ENCODE measurements around the gene ZNF518A. TPM values are rescaled to one million over a fixed set of nuclear protein-coding genes. Genes with fewer than 3 reads are reported as not detected.

The ZNF518A gene
- 22.7 and 22.8 TPM in 2 replicates for total RNA-seq

GRCh38 chr10:96129387-96130325 is at the start of gene ZNF518A:
Gene ZNF518A (plus strand): TSS chr10:96130297. CDS start chr10:96156323, 26,026 bp downstream.

Small RNAs within 50 kb of the gene (small RNA-seq; reads per million reads assigned to genes)
- not detected for gene RNU6-271P

Other genes starting within 250 kb of the ZNF518A start
- 0.13 and 0.65 TPM in 2 replicates for gene CC2D2B, start 222.3 kb upstream of the ZNF518A start, total RNA-seq
- 5.0 and 5.2 TPM in 2 replicates for gene CCNJ, start 86.7 kb upstream of the ZNF518A start, total RNA-seq
- 0.65 TPM in 1 of 2 replicates, not detected in the other for gene BLNK, start 141.3 kb downstream of the ZNF518A start, total RNA-seq
- gene DNTT, start 174.1 kb downstream of the ZNF518A start, total RNA-seq = not detected in 2 replicates
- not detected in 2 replicates for gene OPALIN, start 228.7 kb downstream of the ZNF518A start, total RNA-seq

Data from articular chondrocyte of knee joint (primary cell).